ENCODE measurements around the gene PROK1.

GRCh38 chr1:110409316-110409715 lies 41.6 kb upstream of the PROK1 start:
- TF ChIP-seq RFX5 (IDR thresholded peaks at IDR 0.05) (no peak), CTCF (IDR thresholded peaks at IDR 0.05) (no peak), CBX8 (IDR thresholded peaks at IDR 0.05) (no peak), USF2 (IDR thresholded peaks at IDR 0.05) (no peak), GATA3 (IDR thresholded peaks at IDR 0.05; ENCODE audit: borderline replicate concordance) (no peak), RAD21 (conservative IDR thresholded peaks at IDR 0.05 in 1 of 2, IDR thresholded peaks at IDR 0.05 in 1 of 2) (no peak), ZFP36 (IDR thresholded peaks at IDR 0.05; ENCODE audit: borderline replicate concordance, partially characterized antibody) (no peak), POLR2A (IDR thresholded peaks at IDR 0.05; ENCODE audit: low read length) (no peak)
